ENCODE measurements around the gene MMD2.

The MMD2 gene

DNA sequence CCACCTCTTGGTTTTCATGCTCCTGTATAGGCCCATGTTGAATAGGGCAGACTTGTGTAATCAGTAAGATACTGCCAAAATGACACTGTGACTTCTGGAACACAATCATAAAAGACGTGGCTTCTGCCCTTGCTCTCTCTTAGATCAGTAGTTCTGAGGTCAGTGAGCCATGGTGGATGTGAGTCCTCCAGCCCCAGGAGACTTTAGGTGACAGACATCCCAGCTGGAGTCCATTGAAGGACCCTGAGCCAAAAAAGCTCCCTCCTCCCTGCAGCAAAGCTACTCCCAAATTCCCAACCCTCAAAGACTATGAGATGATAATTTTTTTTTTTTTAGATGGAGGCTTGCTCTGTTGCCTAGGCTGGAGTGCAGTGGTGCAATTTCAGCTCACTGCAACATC is 72.3 kb downstream of the MMD2 start:
- DNase-seq (ENCODE audit: low read depth in 2 of 2): no peak
- no peak overlapping the region for H3K4me3 ChIP-seq (replicated peaks in 1 of 2; ENCODE audit: low read depth in 2 of 2, low read length in 2 of 2)
- TF ChIP-seq CTCF (IDR thresholded peaks at IDR 0.05; ENCODE audit: low read depth, low read length): no peak

DNA sequence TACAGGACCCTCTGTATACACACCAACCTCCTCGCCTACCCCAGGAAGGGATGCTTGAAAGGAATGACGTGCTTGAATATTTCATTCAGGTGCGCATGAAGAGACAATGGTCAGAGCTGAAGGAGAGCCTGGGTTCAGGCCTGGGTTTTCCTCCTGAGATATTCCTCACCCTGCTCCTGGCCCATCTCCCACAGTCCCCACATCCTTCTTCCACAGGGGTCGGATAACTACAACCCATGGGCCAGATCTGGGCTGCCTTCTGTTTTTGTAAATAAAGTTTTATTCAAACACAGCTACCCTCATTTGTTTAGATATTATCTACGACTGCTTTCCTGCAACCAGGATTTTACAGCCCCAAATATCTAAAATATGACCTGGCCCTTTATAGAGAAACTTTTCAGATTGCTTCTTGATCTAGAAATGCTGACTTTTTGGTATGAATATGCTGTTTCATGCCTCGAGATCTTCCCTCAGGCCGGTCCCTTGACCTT is 73.6 kb downstream of the MMD2 start:
- TF ChIP-seq CTCF (IDR thresholded peaks at IDR 0.05; ENCODE audit: low read depth, low read length): no peak
- H3K4me3 ChIP-seq (replicated peaks in 1 of 2; ENCODE audit: low read depth in 2 of 2, low read length in 2 of 2): no peak overlapping the region
- DNase-seq (ENCODE audit: low read depth in 2 of 2): no peak

DNA sequence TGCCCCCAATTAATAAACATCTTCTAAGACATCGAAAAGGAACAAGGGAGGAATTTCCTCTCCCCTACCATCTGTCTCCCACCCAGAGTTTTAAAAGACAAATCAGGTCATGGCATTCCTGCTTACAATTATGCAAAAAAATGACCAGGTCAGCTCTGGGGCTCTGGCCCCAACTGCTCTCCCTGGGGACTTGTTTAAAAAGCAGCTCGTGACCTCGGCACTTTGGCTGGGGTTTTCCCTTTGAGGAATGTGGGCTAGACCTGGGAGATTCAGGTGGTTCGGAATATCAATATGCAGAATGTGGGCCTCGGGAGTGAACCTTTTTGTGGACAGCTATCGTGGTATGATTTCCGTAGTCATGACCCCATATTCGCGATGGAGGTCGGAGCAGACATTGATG is 74.8 kb downstream of the MMD2 start:
- no peak for DNase-seq (ENCODE audit: low read depth in 2 of 2)
- H3K4me3 ChIP-seq (replicated peaks in 1 of 2; ENCODE audit: low read depth in 2 of 2, low read length in 2 of 2): no peak overlapping the region

DNA sequence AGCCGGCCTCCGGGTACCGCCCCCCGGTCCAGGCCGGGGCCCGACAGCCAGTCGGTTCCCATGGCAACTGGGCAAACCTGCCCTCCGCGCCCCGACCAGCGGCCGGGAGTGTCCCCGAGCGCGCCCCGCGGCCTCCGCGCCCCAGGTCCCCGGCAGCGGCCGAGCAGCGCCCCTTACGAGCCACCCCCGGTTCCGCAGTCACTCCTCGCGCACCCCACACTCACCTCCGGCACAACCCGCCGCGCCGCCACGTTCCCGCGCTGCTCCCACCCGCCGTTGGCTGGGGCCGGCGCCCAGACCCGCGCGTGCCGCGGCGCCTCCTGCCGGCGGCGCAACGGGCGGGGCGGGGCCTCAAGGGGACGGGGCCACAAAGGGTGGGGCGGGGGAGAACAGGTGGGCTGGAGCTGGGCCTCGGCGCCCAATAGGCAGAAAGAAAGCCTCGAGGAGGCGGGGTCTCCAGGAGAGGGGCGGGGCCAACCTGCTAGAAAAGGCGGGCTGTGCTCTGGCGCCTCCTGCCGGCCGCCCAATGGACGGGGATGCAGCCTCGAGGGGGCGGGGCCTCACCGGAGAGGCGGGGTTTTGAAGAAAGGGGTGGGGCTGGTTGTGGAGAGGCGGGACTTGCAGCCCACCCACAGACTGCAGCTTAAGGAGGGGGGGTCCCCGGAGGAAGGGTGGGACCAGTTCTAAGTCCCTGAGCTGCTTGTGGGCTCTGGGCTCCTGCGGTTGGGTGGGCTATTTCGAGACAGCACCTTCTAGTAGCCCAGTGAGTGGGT is 75.4 kb downstream of the MMD2 start, which contains the start of gene RADIL:
TSS of gene RADIL (minus strand) at position 345 of the 773 bp plus-strand sequence. CDS start 5,577 bp downstream, outside the sequence.
- H3K4me3 ChIP-seq (replicated peaks in 1 of 2; ENCODE audit: low read depth in 2 of 2, low read length in 2 of 2): peak within 1 kb of the TSS; percentile 35 to 48
- DNase-seq (ENCODE audit: low read depth in 2 of 2): peak; percentile 93
- TF ChIP-seq CTCF (IDR thresholded peaks at IDR 0.05; ENCODE audit: low read depth, low read length): peak; percentile 85

More for the DNA sequence above, 74.8 kb downstream of the MMD2 start:
- no peak for TF ChIP-seq CTCF (IDR thresholded peaks at IDR 0.05; ENCODE audit: low read depth, low read length)

GRCh38 chr7:4883033-4883371 is 76.0 kb downstream of the MMD2 start:
- DNase-seq (ENCODE audit: low read depth in 2 of 2): no peak
- H3K4me3 ChIP-seq (replicated peaks in 1 of 2; ENCODE audit: low read depth in 2 of 2, low read length in 2 of 2): peak overlapping the region; percentile 35 to 48
- TF ChIP-seq CTCF (IDR thresholded peaks at IDR 0.05; ENCODE audit: low read depth, low read length): no peak

DNA sequence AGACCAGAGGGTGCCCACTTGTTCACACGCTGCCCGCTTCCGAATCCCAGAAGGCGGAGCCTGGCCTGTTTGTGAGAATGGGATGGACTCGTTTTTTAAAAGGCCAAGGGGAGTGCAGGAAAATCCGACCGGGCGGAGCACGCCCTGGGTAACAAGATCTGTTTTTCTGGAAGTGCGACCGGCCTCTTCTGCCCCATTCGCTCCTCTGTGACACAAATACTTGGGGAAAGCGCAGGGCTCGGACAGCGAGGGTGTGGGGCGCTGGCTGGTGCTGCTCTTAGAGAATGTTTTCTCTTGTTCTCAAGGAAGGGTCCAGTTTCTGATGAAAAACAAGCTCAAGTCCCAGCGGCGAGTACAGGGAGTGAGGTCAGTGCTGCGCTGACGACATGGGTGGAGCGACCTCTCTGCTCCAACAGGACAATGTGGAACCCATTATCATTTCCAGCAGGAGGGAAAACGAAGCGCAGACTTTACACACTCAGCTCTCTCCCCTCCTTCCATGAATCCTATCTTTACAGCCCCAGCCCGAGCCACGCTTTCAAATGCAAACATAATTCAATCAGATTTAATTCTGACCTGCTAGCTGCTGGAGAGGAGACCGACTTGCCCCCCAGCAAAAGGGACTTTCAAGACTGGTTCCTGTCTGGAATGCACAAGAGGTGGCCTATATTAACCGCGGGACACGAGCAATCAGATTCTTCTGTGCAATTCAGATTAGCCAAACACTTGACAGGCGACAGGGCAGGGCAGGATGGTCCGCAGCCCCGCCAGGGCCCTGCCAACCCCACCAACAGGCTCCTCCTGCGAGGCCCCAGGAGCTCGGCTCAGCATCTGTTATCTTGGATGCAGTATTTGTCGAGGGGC is 76.6 kb downstream of the MMD2 start:
- TF ChIP-seq CTCF (IDR thresholded peaks at IDR 0.05; ENCODE audit: low read depth, low read length): no peak
- peak; percentile 73 to 77 for DNase-seq (ENCODE audit: low read depth in 2 of 2)
- H3K4me3 ChIP-seq (replicated peaks in 1 of 2; ENCODE audit: low read depth in 2 of 2, low read length in 2 of 2): peak overlapping the region; percentile 35 to 48
